HCT116 (cell line): ENCODE measurements around the gene SFXN4. TPM values are rescaled to one million over a fixed set of nuclear protein-coding genes. Genes with fewer than 3 reads are reported as not detected.

Source experiments
- ATAC-seq: fragments of 200-7000 bp; cut with Tn5 transposase; 2 replicates; pipeline ENCODE4 v1.9.1; 2020; ENCODE audit warnings: mild to moderate bottlenecking, moderate library complexity
- BruUV-seq: library from RNA; stranded (reverse); fragments of 400-500 nt; replicated peaks from 2 replicates; lab custom pipeline; 2021; lab: Mats Ljungman, UMichigan
- CTCF ChIA-PET: fragments of 300-600 bp; sonication (Branson Sonifier 250); formaldehyde crosslinking; loops from one replicate; lab custom pipeline; 2021; ENCODE audit warnings: antibody characterized with exemption; lab: Charles Lee
- POLR2A ChIA-PET: fragments of 300-600, 350-600 bp; sonication (Branson Sonifier 250); formaldehyde crosslinking; loops from one replicate; lab custom pipeline; 2021; ENCODE audit warnings: antibody characterized with exemption; lab: Charles Lee
- RAD21 ChIA-PET, 2 experiments: fragments of 300-600 bp; sonication (Branson Sonifier 250); formaldehyde crosslinking; loops; one replicate each; lab custom pipeline; 2023; ENCODE audit warnings: low total read pairs in 2 of 2; ENCODE audit not compliant: uncharacterized antibody in 2 of 2, unreplicated experiment in 2 of 2, low non-redundant PET in 1 of 2; lab: Charles Lee
- DNase-seq: peaks from one replicate; pipeline ENCODE4 v3.0.0-alpha.2; 2010; ENCODE audit warnings: low read depth, low spot score
- H2AFZ ChIP-seq: fragments of 200-600 bp; shearing (Covaris generic), sonication (generic); 2 replicates; pipeline ENCODE4 v1.6.1; 2017; ENCODE audit warnings: low read depth, mixed run types, mixed read lengths, antibody characterized with exemption, low read length; ENCODE audit not compliant: poor library complexity, severe bottlenecking
- H3K27ac ChIP-seq: 2 replicates; pipeline ENCODE4 v1.5.1; 2012; ENCODE audit warnings: low read depth, low read length
- H3K27me3 ChIP-seq: fragments of 200-600 bp; sonication (generic); 2 replicates; pipeline ENCODE4 v1.6.1; 2016; ENCODE audit warnings: mixed run types, low read length, mixed read lengths; ENCODE audit not compliant: insufficient read depth
- H3K36me3 ChIP-seq, 2 experiments: fragments of 200-500 bp in 1 of 2; fragments of 200-600 bp in 1 of 2; sonication (Bioruptor generic) in 1 of 2; sonication (generic) in 1 of 2; 2 replicates each; pipeline versions ENCODE4 v1.5.1 to v1.6.1; 2014 to 2016; ENCODE audit warnings: low read length in 2 of 2, inconsistent platforms in 1 of 2, mixed read lengths in 1 of 2, mixed run types in 1 of 2; ENCODE audit not compliant: insufficient read depth in 2 of 2, control insufficient read depth in 1 of 2
- H3K4me1 ChIP-seq, 2 experiments: fragments of 200-600 bp in 1 of 2; sonication (generic) in 1 of 2; 2 replicates each; pipeline versions ENCODE4 v1.5.1 to v1.6.1; 2012 to 2017; ENCODE audit warnings: low read length in 2 of 2, inconsistent platforms in 1 of 2, mild to moderate bottlenecking in 1 of 2, mixed read lengths in 1 of 2, mixed run types in 1 of 2, moderate library complexity in 1 of 2; ENCODE audit not compliant: insufficient read depth in 2 of 2, control insufficient read depth in 1 of 2
- H3K4me2 ChIP-seq: fragments of 200-600 bp; sonication (generic); 2 replicates; pipeline ENCODE4 v1.6.1; 2017; ENCODE audit warnings: mixed run types, low read length, mixed read lengths
- H3K4me3 ChIP-seq, 2 experiments: fragments of 200-600 bp in 1 of 2; sonication (generic) in 1 of 2; replicated peaks in 1 of 2; 2 replicates each; pipeline ENCODE4 v1.5.1; 2011 to 2016; ENCODE audit warnings: low read length in 2 of 2, control low read depth in 1 of 2, low read depth in 1 of 2, mild to moderate bottlenecking in 1 of 2, mixed read lengths in 1 of 2, mixed run types in 1 of 2
- H3K79me2 ChIP-seq: fragments of 200-600 bp; sonication (generic); 2 replicates; pipeline ENCODE4 v1.6.1; 2017; ENCODE audit warnings: mild to moderate bottlenecking, mixed run types, low read length, moderate library complexity, mixed read lengths; ENCODE audit not compliant: insufficient read depth
- H3K9ac ChIP-seq: fragments of 200-600 bp; sonication (generic); 2 replicates; pipeline ENCODE4 v1.6.1; 2016; ENCODE audit warnings: low read length, mixed read lengths
- H3K9me2 ChIP-seq: fragments of 200-600 bp; sonication (generic), shearing (Covaris generic); 2 replicates; pipeline ENCODE4 v1.6.1; 2017; ENCODE audit warnings: mixed run types, mild to moderate bottlenecking, moderate library complexity; ENCODE audit not compliant: insufficient read depth
- H3K9me3 ChIP-seq, 2 experiments: fragments of 200-500 bp in 1 of 2; fragments of 200-600 bp in 1 of 2; sonication (Bioruptor generic) in 1 of 2; sonication (generic) in 1 of 2; 2 replicates each; pipeline ENCODE4 v1.6.1; 2014 to 2017; ENCODE audit warnings: low read length in 2 of 2, mixed read lengths in 2 of 2, inconsistent platforms in 1 of 2, low read depth in 1 of 2, mild to moderate bottlenecking in 1 of 2, mixed run types in 1 of 2, moderate library complexity in 1 of 2; ENCODE audit not compliant: control insufficient read depth in 1 of 2, insufficient read depth in 1 of 2
- H4K20me1 ChIP-seq: fragments of 200-600 bp; sonication (generic), shearing (Covaris generic); 2 replicates; pipeline ENCODE4 v1.6.1; 2017; ENCODE audit warnings: mixed run types, mild to moderate bottlenecking, moderate library complexity; ENCODE audit not compliant: insufficient read depth
- CBX3 ChIP-seq: IDR thresholded peaks from 2 replicates; pipeline ENCODE4 v1.6.1; 2012; ENCODE audit warnings: low read depth
- CEBPB ChIP-seq: IDR thresholded peaks from 2 replicates; pipeline ENCODE4 v1.6.1; 2012; ENCODE audit warnings: low read depth
- EGR1 ChIP-seq: IDR thresholded peaks from 2 replicates; pipeline ENCODE4 v1.6.1; 2012; ENCODE audit warnings: low read depth
- ELF1 ChIP-seq: IDR thresholded peaks from 2 replicates; pipeline ENCODE4 v1.6.1; 2012; ENCODE audit warnings: low read depth, borderline replicate concordance
- EZH2 ChIP-seq: fragments of 200-600 bp; sonication (generic); IDR thresholded peaks from 2 replicates; pipeline ENCODE4 v1.6.1; 2017; ENCODE audit warnings: antibody characterized with exemption, mixed run types
- EZH2phosphoT487 ChIP-seq: fragments of 200-600 bp; IDR thresholded peaks from 2 replicates; pipeline ENCODE4 v1.6.1; 2018; ENCODE audit warnings: antibody characterized with exemption, borderline replicate concordance
- FOSL1 ChIP-seq: IDR thresholded peaks from 2 replicates; pipeline ENCODE4 v1.6.1; 2012; ENCODE audit warnings: low read depth
- POLR2AphosphoS5 ChIP-seq: IDR thresholded peaks from 2 replicates; pipeline ENCODE4 v1.6.1; 2011; ENCODE audit warnings: mild to moderate bottlenecking, low read depth, low read length, moderate library complexity
- RAD21 ChIP-seq: IDR thresholded peaks from 2 replicates; pipeline ENCODE4 v1.6.1; 2012; ENCODE audit warnings: low read depth, mild to moderate bottlenecking
- SIN3A ChIP-seq: IDR thresholded peaks from 2 replicates; pipeline ENCODE4 v1.6.1; 2012; ENCODE audit warnings: low read depth
- SP1 ChIP-seq: IDR thresholded peaks from 2 replicates; pipeline ENCODE4 v1.6.1; 2012; ENCODE audit warnings: low read depth
- SRF ChIP-seq: IDR thresholded peaks from 2 replicates; pipeline ENCODE4 v1.6.1; 2012; ENCODE audit warnings: low read depth
- TCF7L2 ChIP-seq: IDR thresholded peaks from 2 replicates; pipeline ENCODE4 v1.7.0; 2011; ENCODE audit warnings: borderline replicate concordance, inconsistent platforms; ENCODE audit not compliant: insufficient read depth, insufficient read length; ENCODE audit errors: extremely low read depth
- YY1 ChIP-seq: IDR thresholded peaks from 2 replicates; pipeline ENCODE4 v1.6.1; 2011; ENCODE audit warnings: low read length, low read depth, moderate library complexity, mild to moderate bottlenecking; ENCODE audit not compliant: insufficient replicate concordance; ENCODE audit errors: extremely low read depth
- ZFX ChIP-seq: fragments of 450-650 bp; IDR thresholded peaks from 2 replicates; pipeline ENCODE4 v1.6.1; 2017
- ZNF274 ChIP-seq: fragments of 200-500 bp; sonication (Bioruptor generic); IDR thresholded peaks from 2 replicates; pipeline ENCODE4 v1.6.1; 2014; ENCODE audit warnings: mild to moderate bottlenecking, low read depth, low read length, inconsistent platforms
- intact Hi-C: fragments of 100-400 bp; cut with micrococcal nuclease; formaldehyde crosslinking; loops from 2 replicates; pipeline ENCODE4 v1.10.0; 2022
- total RNA-seq: library from RNA; stranded (reverse); gene quantifications from one replicate; pipeline ENCODE4 v1.2.1, GENCODE V29; 2021; ENCODE audit not compliant: unreplicated experiment
- TF ChIP-seq, protein P1 (sequence below): IDR thresholded peaks from 2 replicates; pipeline ENCODE4 v1.6.1; 2012
- TF ChIP-seq, protein P2 (sequence below), 3 experiments: fragments of 200-600 bp in 1 of 3; sonication (generic) in 1 of 3; IDR thresholded peaks in 2 of 3; conservative IDR thresholded peaks in 1 of 3; 2 replicates each; pipeline ENCODE4 v1.5.1; 2012 to 2017; ENCODE audit warnings: low read depth in 2 of 3, low read length in 2 of 3, antibody characterized with exemption in 1 of 3, borderline replicate concordance in 1 of 3, control low read depth in 1 of 3, mild to moderate bottlenecking in 1 of 3, mixed read lengths in 1 of 3, mixed run types in 1 of 3, moderate library complexity in 1 of 3; ENCODE audit not compliant: insufficient read depth in 1 of 3
- TF ChIP-seq, protein P3 (sequence below): IDR thresholded peaks from 2 replicates; pipeline ENCODE4 v1.6.1; 2012; ENCODE audit warnings: low read depth
- TF ChIP-seq, protein P4 (sequence below): IDR thresholded peaks from 2 replicates; pipeline ENCODE4 v1.6.1; 2012

Gene SFXN4
- total RNA-seq, 1 experiment from 2014 or later, result 58.2 TPM

DNA sequence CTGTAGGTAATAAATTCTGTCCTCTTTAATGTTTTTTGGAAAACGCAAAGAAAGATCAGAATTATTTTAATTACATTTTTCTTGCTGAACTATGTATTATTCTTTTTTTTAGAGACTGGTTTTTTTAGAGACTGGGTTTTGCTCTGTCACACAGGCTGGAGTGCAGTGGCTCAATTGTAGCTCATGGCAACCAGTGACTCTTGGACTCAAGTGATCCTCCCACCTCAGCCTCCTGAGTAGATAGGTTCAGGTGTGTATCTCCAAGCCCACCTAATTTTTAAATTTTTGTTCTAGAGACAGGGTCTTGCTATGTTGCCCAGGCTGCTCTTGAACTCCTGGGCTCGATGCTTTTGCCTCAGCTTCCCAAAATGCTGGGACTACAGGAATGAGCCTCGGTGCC lies 66.9 kb downstream of the SFXN4 start:
- Histone ChIP-seq H3K36me3 (no peaks in the 10 kb centered on the region), H3K4me2 (no peak overlapping the region), H3K4me1 (peaks cover 0 to 15% of the 10 kb centered on the region in 2 experiments; a peak in 3 of 4 replicates), H2AFZ (no peak overlapping the region), H3K27ac (no peak overlapping the region), H3K27me3 (no peaks in the 10 kb centered on the region), H3K9me3 (no peaks in the 10 kb centered on the region), H3K9ac (no peak overlapping the region), H3K4me3 (no peak overlapping the region), H3K9me2 (no peaks in the 10 kb centered on the region; the same call in 1 of the 2 replicates), H3K79me2 (no peaks in the 10 kb centered on the region), H4K20me1 (no peaks in the 10 kb centered on the region)
- RAD21 ChIA-PET, result no interaction called here
- intact Hi-C loops, result no loop called here
- no peak for ATAC-seq
- no peak for DNase-seq
- CTCF ChIA-PET, result no interaction called here
- POLR2A ChIA-PET, result no interaction called here
- TF ChIP-seq SP1, result no peak
- TF ChIP-seq, protein P1, sequence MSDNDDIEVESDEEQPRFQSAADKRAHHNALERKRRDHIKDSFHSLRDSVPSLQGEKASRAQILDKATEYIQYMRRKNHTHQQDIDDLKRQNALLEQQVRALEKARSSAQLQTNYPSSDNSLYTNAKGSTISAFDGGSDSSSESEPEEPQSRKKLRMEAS, result no peak
- no peak for TF ChIP-seq EGR1
- TF ChIP-seq ELF1, result no peak
- TF ChIP-seq, protein P2, sequence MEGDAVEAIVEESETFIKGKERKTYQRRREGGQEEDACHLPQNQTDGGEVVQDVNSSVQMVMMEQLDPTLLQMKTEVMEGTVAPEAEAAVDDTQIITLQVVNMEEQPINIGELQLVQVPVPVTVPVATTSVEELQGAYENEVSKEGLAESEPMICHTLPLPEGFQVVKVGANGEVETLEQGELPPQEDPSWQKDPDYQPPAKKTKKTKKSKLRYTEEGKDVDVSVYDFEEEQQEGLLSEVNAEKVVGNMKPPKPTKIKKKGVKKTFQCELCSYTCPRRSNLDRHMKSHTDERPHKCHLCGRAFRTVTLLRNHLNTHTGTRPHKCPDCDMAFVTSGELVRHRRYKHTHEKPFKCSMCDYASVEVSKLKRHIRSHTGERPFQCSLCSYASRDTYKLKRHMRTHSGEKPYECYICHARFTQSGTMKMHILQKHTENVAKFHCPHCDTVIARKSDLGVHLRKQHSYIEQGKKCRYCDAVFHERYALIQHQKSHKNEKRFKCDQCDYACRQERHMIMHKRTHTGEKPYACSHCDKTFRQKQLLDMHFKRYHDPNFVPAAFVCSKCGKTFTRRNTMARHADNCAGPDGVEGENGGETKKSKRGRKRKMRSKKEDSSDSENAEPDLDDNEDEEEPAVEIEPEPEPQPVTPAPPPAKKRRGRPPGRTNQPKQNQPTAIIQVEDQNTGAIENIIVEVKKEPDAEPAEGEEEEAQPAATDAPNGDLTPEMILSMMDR (IDR thresholded peaks at IDR 0.05 in 2 of 3, conservative IDR thresholded peaks at IDR 0.05 in 1 of 3; ENCODE audit: borderline replicate concordance in 1 of 3, insufficient read depth in 1 of 3, low read depth in 2 of 3, low read length in 2 of 3), result no peak
- no peak for TF ChIP-seq SRF
- TF ChIP-seq, protein P3, sequence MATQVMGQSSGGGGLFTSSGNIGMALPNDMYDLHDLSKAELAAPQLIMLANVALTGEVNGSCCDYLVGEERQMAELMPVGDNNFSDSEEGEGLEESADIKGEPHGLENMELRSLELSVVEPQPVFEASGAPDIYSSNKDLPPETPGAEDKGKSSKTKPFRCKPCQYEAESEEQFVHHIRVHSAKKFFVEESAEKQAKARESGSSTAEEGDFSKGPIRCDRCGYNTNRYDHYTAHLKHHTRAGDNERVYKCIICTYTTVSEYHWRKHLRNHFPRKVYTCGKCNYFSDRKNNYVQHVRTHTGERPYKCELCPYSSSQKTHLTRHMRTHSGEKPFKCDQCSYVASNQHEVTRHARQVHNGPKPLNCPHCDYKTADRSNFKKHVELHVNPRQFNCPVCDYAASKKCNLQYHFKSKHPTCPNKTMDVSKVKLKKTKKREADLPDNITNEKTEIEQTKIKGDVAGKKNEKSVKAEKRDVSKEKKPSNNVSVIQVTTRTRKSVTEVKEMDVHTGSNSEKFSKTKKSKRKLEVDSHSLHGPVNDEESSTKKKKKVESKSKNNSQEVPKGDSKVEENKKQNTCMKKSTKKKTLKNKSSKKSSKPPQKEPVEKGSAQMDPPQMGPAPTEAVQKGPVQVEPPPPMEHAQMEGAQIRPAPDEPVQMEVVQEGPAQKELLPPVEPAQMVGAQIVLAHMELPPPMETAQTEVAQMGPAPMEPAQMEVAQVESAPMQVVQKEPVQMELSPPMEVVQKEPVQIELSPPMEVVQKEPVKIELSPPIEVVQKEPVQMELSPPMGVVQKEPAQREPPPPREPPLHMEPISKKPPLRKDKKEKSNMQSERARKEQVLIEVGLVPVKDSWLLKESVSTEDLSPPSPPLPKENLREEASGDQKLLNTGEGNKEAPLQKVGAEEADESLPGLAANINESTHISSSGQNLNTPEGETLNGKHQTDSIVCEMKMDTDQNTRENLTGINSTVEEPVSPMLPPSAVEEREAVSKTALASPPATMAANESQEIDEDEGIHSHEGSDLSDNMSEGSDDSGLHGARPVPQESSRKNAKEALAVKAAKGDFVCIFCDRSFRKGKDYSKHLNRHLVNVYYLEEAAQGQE, result no peak
- TF ChIP-seq SIN3A, result no peak
- no peak for TF ChIP-seq POLR2AphosphoS5
- TF ChIP-seq EZH2phosphoT487, result no peak
- TF ChIP-seq EZH2, result no peak
- TF ChIP-seq, protein P4, sequence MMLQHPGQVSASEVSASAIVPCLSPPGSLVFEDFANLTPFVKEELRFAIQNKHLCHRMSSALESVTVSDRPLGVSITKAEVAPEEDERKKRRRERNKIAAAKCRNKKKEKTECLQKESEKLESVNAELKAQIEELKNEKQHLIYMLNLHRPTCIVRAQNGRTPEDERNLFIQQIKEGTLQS, result no peak
- no peak for TF ChIP-seq TCF7L2
- TF ChIP-seq ZNF274, result no peak
- TF ChIP-seq FOSL1, result no peak
- no peak for TF ChIP-seq RAD21
- no peak for TF ChIP-seq ZFX
- no peak for TF ChIP-seq CEBPB
- no peak for TF ChIP-seq CBX3
- TF ChIP-seq YY1, result no peak
- no TSS peak for BruUV-seq
